GM19351 (cell line): ENCODE results near the gene CTRB1.
"Not testable (repeated sequence)": the region's sequence is repeated elsewhere in the genome, so short reads cannot be mapped to it uniquely, and the experiment has no call there.

Experiments
- ATAC-seq: cut with Tn5 transposase; IDR thresholded peaks from one replicate; pipeline ENCODE4 v1.9.1; 2021; ENCODE audit warnings: mild to moderate bottlenecking, moderate library complexity; ENCODE audit not compliant: unreplicated experiment

CTRB1 gene

GRCh38 chr16:75203667-75204409 is 14.9 kb upstream of the CTRB1 start:
- ATAC-seq: no peak

GRCh38 chr16:75204410-75204758 is 14.4 kb upstream of the CTRB1 start:
- no peak for ATAC-seq

GRCh38 chr16:75204905-75205304 is 13.9 kb upstream of the CTRB1 start:
- not testable (repeated sequence) for ATAC-seq

- ATAC-seq: not testable (repeated sequence)
Measured at GRCh38 chr16:75205438-75205837, 13.3 kb upstream of the CTRB1 start.

GRCh38 chr16:75205961-75206748 is 12.6 kb upstream of the CTRB1 start:
- ATAC-seq: peak; percentile 23

GRCh38 chr16:75206749-75207451 is 11.9 kb upstream of the CTRB1 start, which contains the start of gene CTRB2:
CTRB2 (minus strand) TSS chr16:75207161; CDS start chr16:75207141, 20 bp downstream.
- peak; percentile 54 for ATAC-seq

- no peak for ATAC-seq
Measured at GRCh38 chr16:75207831-75208230, 11.0 kb upstream of the CTRB1 start.

- ATAC-seq: no peak
Measured at GRCh38 chr16:75208242-75208825, 10.5 kb upstream of the CTRB1 start.

- no peak for ATAC-seq
Measured at GRCh38 chr16:75208861-75209505, 9.8 kb upstream of the CTRB1 start.

- ATAC-seq: not testable (repeated sequence)
Measured at GRCh38 chr16:75209514-75209913, 9.3 kb upstream of the CTRB1 start.

GRCh38 chr16:75209944-75210343 is 8.8 kb upstream of the CTRB1 start:
- no peak for ATAC-seq

GRCh38 chr16:75211286-75211685 is 7.5 kb upstream of the CTRB1 start:
- not testable (repeated sequence) for ATAC-seq

- no peak for ATAC-seq
Measured at GRCh38 chr16:75216127-75216526, 2.7 kb upstream of the CTRB1 start.

GRCh38 chr16:75216576-75216975 is 2.2 kb upstream of the CTRB1 start:
- no peak for ATAC-seq

GRCh38 chr16:75217389-75217851 is 1.4 kb upstream of the CTRB1 start:
- ATAC-seq: no peak

GRCh38 chr16:75219088-75219487 is 300 bp downstream of the CTRB1 start:
- no peak for ATAC-seq

GRCh38 chr16:75219838-75220237 is 1.1 kb downstream of the CTRB1 start:
- ATAC-seq: no peak

GRCh38 chr16:75222271-75222783 is 3.5 kb downstream of the CTRB1 start:
- ATAC-seq: no peak

GRCh38 chr16:75223129-75223528 is 4.3 kb downstream of the CTRB1 start:
- ATAC-seq: not testable (repeated sequence)
